Measurements from ENCODE around the gene UNC119B.

DNA sequence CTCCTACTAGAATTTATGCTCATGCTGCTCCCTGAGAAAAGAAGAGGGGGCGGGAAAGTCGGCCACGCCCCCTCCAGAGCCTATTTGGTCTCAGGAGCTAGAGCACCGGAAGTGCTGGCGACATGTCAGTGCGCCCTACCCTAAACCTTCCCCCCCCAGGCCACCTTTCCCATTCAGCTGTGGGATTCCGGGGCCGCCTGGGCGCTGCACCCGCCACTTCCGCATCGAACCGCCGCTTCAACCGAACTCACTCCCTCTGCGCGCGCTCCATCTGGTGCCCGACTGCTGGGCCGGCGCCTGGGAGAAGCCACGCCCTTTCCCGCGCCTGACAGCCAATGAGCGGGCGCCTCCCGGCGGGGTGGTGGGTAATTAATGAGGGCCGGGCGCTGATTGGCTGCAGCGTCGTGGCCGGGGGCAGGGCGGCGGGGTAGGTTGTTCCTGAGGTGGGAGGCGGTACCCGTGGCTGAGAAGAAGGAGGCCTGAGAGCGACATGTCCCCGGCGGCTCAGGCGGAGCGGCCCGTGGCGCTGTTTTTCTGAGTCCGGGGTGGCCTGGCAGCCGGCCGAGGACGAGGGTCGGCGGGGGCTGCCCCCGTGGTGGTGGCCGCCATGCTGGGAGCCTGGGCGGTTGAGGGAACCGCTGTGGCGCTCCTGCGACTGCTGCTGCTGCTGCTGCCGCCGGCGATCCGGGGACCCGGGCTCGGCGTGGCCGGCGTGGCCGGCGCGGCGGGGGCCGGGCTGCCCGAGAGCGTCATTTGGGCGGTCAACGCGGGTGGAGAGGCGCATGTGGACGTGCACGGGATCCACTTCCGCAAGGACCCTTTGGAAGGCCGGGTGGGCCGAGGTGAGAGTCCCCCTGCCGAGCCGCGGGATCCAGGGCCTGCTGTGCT lies 23.3 kb upstream of the UNC119B start, which contains the start of gene MLEC:
- TF ChIP-seq, protein P1, sequence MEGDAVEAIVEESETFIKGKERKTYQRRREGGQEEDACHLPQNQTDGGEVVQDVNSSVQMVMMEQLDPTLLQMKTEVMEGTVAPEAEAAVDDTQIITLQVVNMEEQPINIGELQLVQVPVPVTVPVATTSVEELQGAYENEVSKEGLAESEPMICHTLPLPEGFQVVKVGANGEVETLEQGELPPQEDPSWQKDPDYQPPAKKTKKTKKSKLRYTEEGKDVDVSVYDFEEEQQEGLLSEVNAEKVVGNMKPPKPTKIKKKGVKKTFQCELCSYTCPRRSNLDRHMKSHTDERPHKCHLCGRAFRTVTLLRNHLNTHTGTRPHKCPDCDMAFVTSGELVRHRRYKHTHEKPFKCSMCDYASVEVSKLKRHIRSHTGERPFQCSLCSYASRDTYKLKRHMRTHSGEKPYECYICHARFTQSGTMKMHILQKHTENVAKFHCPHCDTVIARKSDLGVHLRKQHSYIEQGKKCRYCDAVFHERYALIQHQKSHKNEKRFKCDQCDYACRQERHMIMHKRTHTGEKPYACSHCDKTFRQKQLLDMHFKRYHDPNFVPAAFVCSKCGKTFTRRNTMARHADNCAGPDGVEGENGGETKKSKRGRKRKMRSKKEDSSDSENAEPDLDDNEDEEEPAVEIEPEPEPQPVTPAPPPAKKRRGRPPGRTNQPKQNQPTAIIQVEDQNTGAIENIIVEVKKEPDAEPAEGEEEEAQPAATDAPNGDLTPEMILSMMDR (IDR thresholded peaks at IDR 0.05; ENCODE audit: low read depth, low read length, missing input control) = peak; percentile 11
- TF ChIP-seq RAD21 (IDR thresholded peaks at IDR 0.05) (peak in 1 of 2 donors; percentile 34), TAF1 (conservative IDR thresholded peaks at IDR 0.05) (no peak), HNF4G (IDR thresholded peaks at IDR 0.05) (no peak), ATF3 (IDR thresholded peaks at IDR 0.05) (no peak), EGR1 (IDR thresholded peaks at IDR 0.05; ENCODE audit: low read depth in 2 of 2) (peak in 1 of 2 donors; percentile 53), SP1 (IDR thresholded peaks at IDR 0.05) (peak; percentile 97), ZBTB33 (IDR thresholded peaks at IDR 0.05) (no peak), GABPA (IDR thresholded peaks at IDR 0.05 in 1 of 2, conservative IDR thresholded peaks at IDR 0.05 in 1 of 2) (peak; percentile 92 to 94), HNF4A (conservative IDR thresholded peaks at IDR 0.05) (no peak)
- TF ChIP-seq, protein P2, sequence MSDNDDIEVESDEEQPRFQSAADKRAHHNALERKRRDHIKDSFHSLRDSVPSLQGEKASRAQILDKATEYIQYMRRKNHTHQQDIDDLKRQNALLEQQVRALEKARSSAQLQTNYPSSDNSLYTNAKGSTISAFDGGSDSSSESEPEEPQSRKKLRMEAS (IDR thresholded peaks at IDR 0.05) = no peak
- TF ChIP-seq, protein P3, sequence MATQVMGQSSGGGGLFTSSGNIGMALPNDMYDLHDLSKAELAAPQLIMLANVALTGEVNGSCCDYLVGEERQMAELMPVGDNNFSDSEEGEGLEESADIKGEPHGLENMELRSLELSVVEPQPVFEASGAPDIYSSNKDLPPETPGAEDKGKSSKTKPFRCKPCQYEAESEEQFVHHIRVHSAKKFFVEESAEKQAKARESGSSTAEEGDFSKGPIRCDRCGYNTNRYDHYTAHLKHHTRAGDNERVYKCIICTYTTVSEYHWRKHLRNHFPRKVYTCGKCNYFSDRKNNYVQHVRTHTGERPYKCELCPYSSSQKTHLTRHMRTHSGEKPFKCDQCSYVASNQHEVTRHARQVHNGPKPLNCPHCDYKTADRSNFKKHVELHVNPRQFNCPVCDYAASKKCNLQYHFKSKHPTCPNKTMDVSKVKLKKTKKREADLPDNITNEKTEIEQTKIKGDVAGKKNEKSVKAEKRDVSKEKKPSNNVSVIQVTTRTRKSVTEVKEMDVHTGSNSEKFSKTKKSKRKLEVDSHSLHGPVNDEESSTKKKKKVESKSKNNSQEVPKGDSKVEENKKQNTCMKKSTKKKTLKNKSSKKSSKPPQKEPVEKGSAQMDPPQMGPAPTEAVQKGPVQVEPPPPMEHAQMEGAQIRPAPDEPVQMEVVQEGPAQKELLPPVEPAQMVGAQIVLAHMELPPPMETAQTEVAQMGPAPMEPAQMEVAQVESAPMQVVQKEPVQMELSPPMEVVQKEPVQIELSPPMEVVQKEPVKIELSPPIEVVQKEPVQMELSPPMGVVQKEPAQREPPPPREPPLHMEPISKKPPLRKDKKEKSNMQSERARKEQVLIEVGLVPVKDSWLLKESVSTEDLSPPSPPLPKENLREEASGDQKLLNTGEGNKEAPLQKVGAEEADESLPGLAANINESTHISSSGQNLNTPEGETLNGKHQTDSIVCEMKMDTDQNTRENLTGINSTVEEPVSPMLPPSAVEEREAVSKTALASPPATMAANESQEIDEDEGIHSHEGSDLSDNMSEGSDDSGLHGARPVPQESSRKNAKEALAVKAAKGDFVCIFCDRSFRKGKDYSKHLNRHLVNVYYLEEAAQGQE (IDR thresholded peaks at IDR 0.05) = peak; percentile 90

Data from liver (tissue), 3 donors.